HG03139 (cell line): ENCODE results near the gene TTLL3.

ENCODE experiments used
- ATAC-seq: cut with Tn5 transposase; IDR thresholded peaks from one replicate; pipeline ENCODE4 v1.9.1; 2021; ENCODE audit not compliant: unreplicated experiment

TTLL3 gene

DNA sequence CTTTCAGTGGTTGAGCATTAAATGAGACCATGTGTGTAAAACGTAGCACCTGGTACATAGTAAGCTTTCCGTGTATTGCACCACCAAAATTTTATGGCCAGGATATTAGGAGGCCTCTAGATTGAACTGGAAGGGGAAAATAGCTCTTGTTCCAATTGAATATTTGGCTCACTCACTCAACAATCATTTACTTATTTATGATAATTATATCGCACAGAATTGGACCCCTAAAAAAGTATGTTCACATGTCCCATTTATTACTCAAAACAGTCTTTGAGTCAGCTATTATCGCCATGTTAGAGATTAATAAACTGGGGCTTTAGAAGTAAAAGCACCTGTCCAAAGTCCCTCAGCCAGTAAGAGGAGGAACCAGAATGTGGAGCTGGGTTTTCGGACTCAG is 5.1 kb upstream of the TTLL3 start:
- no peak for ATAC-seq

DNA sequence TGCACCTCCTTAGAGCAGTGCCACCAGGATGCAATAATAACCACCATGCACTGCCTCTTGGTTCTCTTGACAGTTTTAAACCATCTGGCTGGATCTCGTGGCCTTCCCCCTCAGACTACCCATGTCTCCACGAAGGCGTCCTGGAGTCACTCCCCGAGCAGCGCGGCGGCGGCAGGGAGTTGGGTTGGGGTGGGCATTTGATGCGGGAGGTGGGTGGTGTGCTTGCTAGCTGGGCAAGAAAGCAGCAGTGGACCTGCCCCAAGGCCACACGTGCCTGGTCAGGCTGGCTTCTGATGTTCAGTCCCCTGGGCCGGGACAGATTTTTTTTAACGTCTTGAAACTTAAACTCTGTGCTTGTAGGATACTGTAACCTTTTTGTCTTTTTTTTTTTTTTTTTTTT is 3.9 kb upstream of the TTLL3 start:
- no peak for ATAC-seq

GRCh38 chr3:9806688-9807589 is 3.1 kb upstream of the TTLL3 start:
- ATAC-seq, result no peak

DNA sequence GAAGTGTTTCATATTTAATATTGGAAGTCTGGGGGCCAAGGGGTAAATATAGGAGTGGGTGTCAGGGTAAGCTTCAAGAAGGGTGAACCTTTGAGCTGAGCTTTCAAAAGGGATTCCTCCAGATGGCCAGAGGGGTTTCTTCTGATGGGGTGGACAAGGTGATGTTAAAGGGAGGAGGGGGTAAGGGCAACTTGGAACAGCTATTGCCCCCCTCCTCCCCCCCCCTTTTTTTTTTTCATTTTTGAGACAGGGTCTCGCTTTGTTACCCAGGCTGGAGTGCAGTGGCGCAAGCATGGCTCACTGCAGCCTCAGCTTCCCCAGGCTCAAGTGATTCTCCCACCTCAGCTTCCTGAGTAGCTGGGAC is 2.1 kb upstream of the TTLL3 start:
- no peak for ATAC-seq

DNA sequence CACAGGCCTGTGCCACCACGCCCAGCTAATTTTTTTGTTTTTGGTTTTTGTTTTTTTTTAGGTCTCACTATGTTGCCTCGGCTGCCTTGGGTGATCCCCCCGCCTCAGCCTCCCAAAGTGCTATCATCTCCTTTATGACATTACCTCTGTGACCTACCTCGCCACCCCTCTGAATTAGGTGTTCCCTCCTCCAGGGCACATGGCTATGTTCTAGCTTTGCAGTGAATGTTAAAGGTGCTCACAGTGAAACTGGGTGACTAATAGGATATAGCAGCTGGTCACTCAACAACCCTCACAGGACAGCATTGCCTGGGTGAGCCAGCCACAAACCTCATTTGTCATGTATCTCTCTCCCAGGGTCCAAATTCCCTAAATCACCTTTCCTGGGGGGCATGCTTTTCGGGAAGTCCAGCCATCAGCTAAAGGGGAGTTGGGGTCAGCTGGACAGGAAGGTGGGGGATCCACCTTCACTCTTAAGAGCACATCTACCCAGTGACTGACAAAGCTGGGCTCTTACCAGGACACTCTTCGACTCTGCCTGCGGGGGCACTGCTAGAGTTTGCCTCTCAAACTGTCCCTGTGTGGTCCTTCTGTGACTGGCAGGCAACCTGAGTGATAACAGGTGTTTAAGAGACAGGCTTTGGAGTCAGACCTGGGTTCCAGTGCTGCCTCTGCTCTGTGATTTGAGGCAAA is 1.6 kb upstream of the TTLL3 start:
- ATAC-seq, result no peak

DNA sequence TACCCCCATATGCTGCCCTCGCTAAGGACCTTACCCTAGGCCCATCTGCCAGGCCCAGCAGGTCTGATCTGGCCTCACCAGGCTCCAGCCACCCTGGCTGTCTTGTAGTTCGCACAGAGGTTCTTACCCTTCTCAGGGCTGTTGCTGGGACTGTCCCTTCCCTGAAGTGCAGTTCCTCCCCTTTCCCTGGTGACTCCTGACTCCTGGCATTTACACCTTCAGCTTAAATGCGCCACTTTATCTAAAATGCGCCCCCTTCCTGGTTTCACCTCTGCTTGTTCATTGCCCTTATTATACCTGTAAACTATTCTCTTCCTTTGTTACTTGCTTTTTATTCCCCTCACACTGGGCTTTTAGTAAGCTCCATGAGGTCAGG is 835 bp upstream of the TTLL3 start:
- no peak for ATAC-seq

DNA sequence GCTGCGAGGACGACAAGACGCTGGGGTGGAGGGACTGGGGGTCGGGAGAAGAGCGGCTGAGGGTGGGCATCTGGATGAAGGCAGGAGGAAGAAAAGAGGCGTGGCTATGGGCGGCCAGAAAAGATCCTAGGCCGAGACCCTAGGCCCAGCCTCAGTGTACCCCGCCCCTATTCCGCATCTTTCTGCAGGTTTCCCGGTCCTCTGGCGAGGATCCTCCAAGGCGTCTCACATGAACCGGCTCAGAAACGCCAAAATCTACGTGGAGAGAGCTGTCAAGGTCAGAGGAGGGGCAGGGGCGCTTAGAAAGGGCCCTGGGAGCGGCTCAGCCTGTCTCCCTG is 340 bp downstream of the TTLL3 start:
- ATAC-seq, result no peak

GRCh38 chr3:9810846-9811245 is 784 bp downstream of the TTLL3 start:
- no peak for ATAC-seq

- no peak for ATAC-seq
These were observed 2.9 kb downstream of the TTLL3 start for GRCh38 chr3:9812870-9813483.

- ATAC-seq, result no peak
These were observed 5.9 kb downstream of the TTLL3 start for GRCh38 chr3:9815986-9816385.

- no peak for ATAC-seq
These were observed 7.4 kb downstream of the TTLL3 start for GRCh38 chr3:9817436-9817835.

- ATAC-seq, result no peak
These were observed 8.7 kb downstream of the TTLL3 start for GRCh38 chr3:9818666-9819335.

DNA sequence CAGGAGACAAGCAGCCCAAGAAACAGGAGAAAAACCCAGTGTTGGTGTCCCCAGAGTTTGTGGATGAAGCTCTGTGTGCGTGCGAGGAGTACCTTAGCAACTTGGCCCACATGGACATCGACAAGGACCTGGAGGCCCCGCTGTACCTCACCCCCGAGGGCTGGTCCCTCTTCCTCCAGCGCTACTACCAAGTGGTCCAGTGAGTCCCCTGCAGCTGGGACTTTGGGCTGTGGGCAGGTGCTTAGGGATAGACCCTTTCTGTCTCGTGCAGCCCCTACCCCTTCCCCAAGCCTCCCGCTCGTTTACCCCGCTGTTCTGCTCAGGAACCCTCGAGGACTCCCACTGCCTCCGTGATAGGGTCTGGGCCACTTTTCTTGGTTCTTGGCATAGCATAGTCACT is 10.5 kb downstream of the TTLL3 start:
- ATAC-seq, result no peak

GRCh38 chr3:9820946-9821345 is 10.9 kb downstream of the TTLL3 start:
- no peak for ATAC-seq

DNA sequence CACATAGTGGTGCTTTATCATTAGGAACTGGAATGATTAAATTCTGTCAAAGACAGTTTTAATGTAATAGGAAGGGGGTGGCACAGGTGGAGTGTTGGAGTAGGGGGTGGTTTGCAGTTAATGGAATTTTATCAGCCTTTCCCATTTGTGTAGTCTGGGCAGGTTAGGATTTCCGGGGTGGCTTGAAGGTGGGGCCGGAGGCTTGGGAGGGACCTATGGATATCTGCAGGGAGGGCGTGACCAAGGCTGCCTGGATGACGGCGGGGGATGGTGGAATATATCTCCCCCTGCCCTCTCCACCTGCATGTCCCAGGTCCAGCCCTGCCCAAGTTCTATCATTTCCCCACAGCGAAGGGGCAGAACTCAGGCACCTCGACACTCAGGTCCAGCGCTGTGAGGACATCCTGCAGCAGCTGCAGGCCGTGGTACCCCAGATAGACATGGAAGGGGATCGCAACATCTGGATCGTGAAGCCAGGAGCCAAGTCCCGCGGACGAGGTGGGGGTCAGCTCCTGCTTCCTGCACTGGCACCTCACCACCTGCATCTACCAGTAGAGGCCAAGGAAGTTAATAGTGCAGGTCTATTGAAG is 15.5 kb downstream of the TTLL3 start:
- no peak for ATAC-seq

- ATAC-seq, result no peak
These were observed 16.9 kb downstream of the TTLL3 start for GRCh38 chr3:9826815-9827573.

DNA sequence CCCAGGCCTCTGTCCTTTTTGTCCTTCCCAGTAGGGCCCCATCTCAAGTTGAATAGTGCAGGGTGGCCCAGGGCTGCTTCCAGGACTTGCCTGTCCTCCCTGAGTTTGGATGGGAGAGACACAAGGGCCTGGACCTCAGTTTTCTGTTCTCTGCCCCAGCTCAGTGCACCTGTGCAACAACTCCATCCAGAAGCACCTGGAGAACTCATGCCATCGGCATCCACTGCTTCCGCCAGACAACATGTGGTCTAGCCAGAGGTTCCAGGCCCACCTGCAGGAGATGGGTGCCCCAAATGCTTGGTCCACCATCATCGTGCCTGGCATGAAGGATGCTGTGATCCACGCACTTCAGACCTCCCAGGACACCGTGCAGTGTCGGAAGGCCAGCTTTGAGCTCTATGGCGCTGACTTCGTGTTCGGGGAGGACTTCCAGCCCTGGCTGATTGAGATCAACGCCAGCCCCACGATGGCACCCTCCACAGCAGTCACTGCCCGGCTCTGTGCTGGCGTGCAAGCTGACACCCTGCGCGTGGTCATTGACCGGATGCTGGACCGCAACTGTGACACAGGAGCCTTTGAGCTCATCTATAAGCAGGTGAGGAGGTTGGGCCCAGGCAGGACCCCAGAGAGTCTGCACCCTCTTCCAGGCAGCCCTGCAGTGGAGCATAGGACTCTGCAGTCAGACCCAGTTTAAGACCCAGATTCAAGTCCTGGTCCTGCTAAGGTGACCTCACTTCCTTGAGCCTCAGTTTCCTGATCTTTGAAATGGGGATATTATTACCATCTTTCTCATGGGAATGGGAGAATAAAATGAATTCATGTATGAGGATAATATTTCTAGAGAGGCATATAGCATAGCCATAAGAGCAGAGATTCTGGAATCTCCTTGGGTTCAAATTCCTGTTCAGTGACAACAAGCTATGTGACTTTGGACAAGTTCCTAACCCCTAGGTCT is 19.0 kb downstream of the TTLL3 start:
- no peak for ATAC-seq

DNA sequence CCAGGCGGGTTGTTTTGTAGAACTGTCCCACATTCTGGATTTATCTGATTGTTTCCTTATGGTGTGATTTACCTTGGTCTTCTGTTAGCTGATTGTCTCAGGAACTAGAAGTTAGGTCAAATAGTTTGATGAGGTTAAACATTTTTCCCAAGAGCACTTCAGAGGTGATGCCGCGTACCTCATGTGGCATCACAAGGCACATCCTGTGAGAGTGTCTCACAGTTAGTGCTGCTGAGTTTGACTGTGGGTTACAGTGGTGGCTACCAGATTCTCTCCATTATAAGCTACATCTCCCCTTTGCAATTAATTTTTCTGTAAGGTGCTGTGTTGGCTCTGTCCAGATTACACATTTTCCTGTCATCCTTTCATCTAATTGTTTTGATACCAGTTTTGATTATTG is 21.2 kb downstream of the TTLL3 start:
- no peak for ATAC-seq

DNA sequence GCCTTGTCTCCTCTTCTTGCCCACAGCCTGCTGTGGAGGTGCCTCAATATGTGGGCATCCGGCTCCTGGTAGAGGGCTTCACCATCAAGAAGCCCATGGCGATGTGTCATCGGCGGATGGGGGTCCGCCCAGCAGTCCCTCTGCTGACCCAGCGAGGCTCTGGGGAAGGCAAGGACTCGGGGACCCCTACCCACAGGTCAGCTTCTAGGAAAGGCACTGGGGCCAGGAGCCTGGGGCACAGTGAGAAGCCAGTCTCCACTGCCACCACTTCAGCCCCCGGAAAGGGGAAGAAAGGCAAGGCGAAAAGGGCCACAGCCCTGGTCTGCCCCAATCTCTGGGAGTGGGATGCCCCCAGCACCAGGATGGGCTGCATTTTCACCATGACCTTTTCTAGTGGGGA is 23.0 kb downstream of the TTLL3 start:
- no peak for ATAC-seq
